Measurements from ENCODE around the gene BCAS3.

The BCAS3 gene

GRCh38 chr17:60960398-60961065 is 282.9 kb downstream of the BCAS3 start:
- Histone ChIP-seq H3K27me3 (ENCODE audit: insufficient read depth, low read depth) (no peaks in the 10 kb centered on the region), H3K4me1 (ENCODE audit: low read depth, poor library complexity, severe bottlenecking) (no peaks in the 10 kb centered on the region), H3K4me2 (no peak overlapping the region), H3K4me3 (IDR thresholded peaks at IDR 0.05; ENCODE audit: insufficient read depth, low read depth, low read length) (no peak overlapping the region), H3K9ac (no peak overlapping the region), H3K36me3 (ENCODE audit: insufficient read depth) (no peaks in the 10 kb centered on the region), H2AFZ (ENCODE audit: low read depth) (no peak overlapping the region), H4K20me1 (ENCODE audit: insufficient read depth) (no peaks in the 10 kb centered on the region), H3K79me2 (ENCODE audit: insufficient read depth, low read depth) (no peaks in the 10 kb centered on the region), H3K27ac (no peak overlapping the region)
- TF ChIP-seq CTCF (conservative IDR thresholded peaks at IDR 0.05; ENCODE audit: low read depth, low read length) = no peak

- H3K27me3 ChIP-seq (ENCODE audit: insufficient read depth, low read depth) = no peaks in the 10 kb centered on the region
Measured at GRCh38 chr17:60964160-60964559, 286.5 kb downstream of the BCAS3 start.

GRCh38 chr17:60968266-60968665 is 290.6 kb downstream of the BCAS3 start:
- Histone ChIP-seq H3K4me1 (ENCODE audit: low read depth, poor library complexity, severe bottlenecking) (no peaks in the 10 kb centered on the region), H3K36me3 (ENCODE audit: insufficient read depth) (no peaks in the 10 kb centered on the region), H3K9ac (no peak overlapping the region), H4K20me1 (ENCODE audit: insufficient read depth) (no peaks in the 10 kb centered on the region), H3K4me2 (no peak overlapping the region), H3K27ac (no peak overlapping the region), H3K27me3 (ENCODE audit: insufficient read depth, low read depth) (no peaks in the 10 kb centered on the region), H3K79me2 (ENCODE audit: insufficient read depth, low read depth) (no peaks in the 10 kb centered on the region), H3K4me3 (IDR thresholded peaks at IDR 0.05; ENCODE audit: insufficient read depth, low read depth, low read length) (no peak overlapping the region), H2AFZ (ENCODE audit: low read depth) (no peak overlapping the region)
- TF ChIP-seq CTCF (conservative IDR thresholded peaks at IDR 0.05; ENCODE audit: low read depth, low read length) = no peak

More at GRCh38 chr17:60964160-60964559, 286.5 kb downstream of the BCAS3 start:
- no peak overlapping the region for H3K27ac ChIP-seq
- TF ChIP-seq CTCF (conservative IDR thresholded peaks at IDR 0.05; ENCODE audit: low read depth, low read length) = no peak
- H3K79me2 ChIP-seq (ENCODE audit: insufficient read depth, low read depth) = no peaks in the 10 kb centered on the region
- H3K4me1 ChIP-seq (ENCODE audit: low read depth, poor library complexity, severe bottlenecking) = no peaks in the 10 kb centered on the region
- no peak overlapping the region for H3K4me2 ChIP-seq
- H2AFZ ChIP-seq (ENCODE audit: low read depth) = no peak overlapping the region
- H3K9ac ChIP-seq = no peak overlapping the region
- no peaks in the 10 kb centered on the region for H3K36me3 ChIP-seq (ENCODE audit: insufficient read depth)
- H3K4me3 ChIP-seq (IDR thresholded peaks at IDR 0.05; ENCODE audit: insufficient read depth, low read depth, low read length) = no peak overlapping the region
- H4K20me1 ChIP-seq (ENCODE audit: insufficient read depth) = no peaks in the 10 kb centered on the region

GRCh38 chr17:60969500-60970037 is 291.9 kb downstream of the BCAS3 start:
- H3K4me3 ChIP-seq (IDR thresholded peaks at IDR 0.05; ENCODE audit: insufficient read depth, low read depth, low read length) = no peak overlapping the region
- H3K4me1 ChIP-seq (ENCODE audit: low read depth, poor library complexity, severe bottlenecking) = no peaks in the 10 kb centered on the region
- no peak overlapping the region for H3K27ac ChIP-seq
- no peak for TF ChIP-seq CTCF (conservative IDR thresholded peaks at IDR 0.05; ENCODE audit: low read depth, low read length)
- H2AFZ ChIP-seq (ENCODE audit: low read depth) = no peak overlapping the region
- H3K36me3 ChIP-seq (ENCODE audit: insufficient read depth) = no peaks in the 10 kb centered on the region
- no peak overlapping the region for H3K4me2 ChIP-seq
- H3K79me2 ChIP-seq (ENCODE audit: insufficient read depth, low read depth) = no peaks in the 10 kb centered on the region
- H4K20me1 ChIP-seq (ENCODE audit: insufficient read depth) = no peaks in the 10 kb centered on the region
- H3K9ac ChIP-seq = no peak overlapping the region
- H3K27me3 ChIP-seq (ENCODE audit: insufficient read depth, low read depth) = no peaks in the 10 kb centered on the region

Data from KMS-11 (cell line).